Ovary (tissue), 3 donors: ENCODE results near the gene ZNF724.
"Not testable (repeated sequence)": the region's sequence is repeated elsewhere in the genome, so short reads cannot be mapped to it uniquely, and the experiment has no call there.

Source experiments
- POLR2A ChIP-seq: fragments of 450-650 bp; IDR thresholded peaks from one replicate; pipeline ENCODE4 v1.6.1; 2017; ENCODE audit warnings: antibody characterized with exemption, mild to moderate bottlenecking, moderate library complexity
- TF ChIP-seq, protein P1 (sequence below), 3 donors: fragments of 450-650 bp in 2 of 3; fragments of 200-600 bp in 1 of 3; IDR thresholded peaks; one replicate each; pipeline versions ENCODE4 v1.5.1 to v1.8.0; 2016 to 2022; ENCODE audit warnings: antibody characterized with exemption in 3 of 3, mild to moderate bottlenecking in 1 of 3
- donor health status: DM: no; HTN: no; CAD: no.

- TF ChIP-seq, protein P1, sequence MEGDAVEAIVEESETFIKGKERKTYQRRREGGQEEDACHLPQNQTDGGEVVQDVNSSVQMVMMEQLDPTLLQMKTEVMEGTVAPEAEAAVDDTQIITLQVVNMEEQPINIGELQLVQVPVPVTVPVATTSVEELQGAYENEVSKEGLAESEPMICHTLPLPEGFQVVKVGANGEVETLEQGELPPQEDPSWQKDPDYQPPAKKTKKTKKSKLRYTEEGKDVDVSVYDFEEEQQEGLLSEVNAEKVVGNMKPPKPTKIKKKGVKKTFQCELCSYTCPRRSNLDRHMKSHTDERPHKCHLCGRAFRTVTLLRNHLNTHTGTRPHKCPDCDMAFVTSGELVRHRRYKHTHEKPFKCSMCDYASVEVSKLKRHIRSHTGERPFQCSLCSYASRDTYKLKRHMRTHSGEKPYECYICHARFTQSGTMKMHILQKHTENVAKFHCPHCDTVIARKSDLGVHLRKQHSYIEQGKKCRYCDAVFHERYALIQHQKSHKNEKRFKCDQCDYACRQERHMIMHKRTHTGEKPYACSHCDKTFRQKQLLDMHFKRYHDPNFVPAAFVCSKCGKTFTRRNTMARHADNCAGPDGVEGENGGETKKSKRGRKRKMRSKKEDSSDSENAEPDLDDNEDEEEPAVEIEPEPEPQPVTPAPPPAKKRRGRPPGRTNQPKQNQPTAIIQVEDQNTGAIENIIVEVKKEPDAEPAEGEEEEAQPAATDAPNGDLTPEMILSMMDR (IDR thresholded peaks at IDR 0.05) = not testable (repeated sequence)
- not testable (repeated sequence) for TF ChIP-seq POLR2A
Measured at GRCh38 chr19:23289966-23290365, 39.8 kb upstream of the ZNF724 start.
